DOHH2 (cell line): ENCODE data around the gene MYZAP.

Experiments used
- CTCF ChIP-seq: fragments of 200-600 bp; sonication (generic); IDR thresholded peaks from one replicate; pipeline ENCODE4 v1.5.1; 2014; ENCODE audit warnings: antibody characterized with exemption, mild to moderate bottlenecking, low read depth, low read length; ENCODE audit not compliant: poor library complexity, severe bottlenecking
- EZH2phosphoT487 ChIP-seq: fragments of 200-600 bp; sonication (generic); IDR thresholded peaks from 2 replicates; pipeline ENCODE4 v1.6.1; 2017; ENCODE audit warnings: borderline replicate concordance, mild to moderate bottlenecking, antibody characterized with exemption, low read length, moderate library complexity, mixed read lengths

GRCh38 chr15:57604507-57604906 lies 12.8 kb downstream of the MYZAP start:
- TF ChIP-seq CTCF: no peak
- TF ChIP-seq EZH2phosphoT487: no peak
